ENCODE data around the gene COL18A1.

- no peak for TF ChIP-seq CTCF (IDR thresholded peaks at IDR 0.05)
- no peak for TF ChIP-seq NPAS2 (CRISPR knock-in tag; IDR thresholded peaks at IDR 0.05; ENCODE audit: borderline replicate concordance)
- TF ChIP-seq EP300 (IDR thresholded peaks at IDR 0.05) = no peak
- no peak for TF ChIP-seq JUNB (IDR thresholded peaks at IDR 0.05)
- TF ChIP-seq RAD21 (conservative IDR thresholded peaks at IDR 0.05 in 1 of 2, IDR thresholded peaks at IDR 0.05 in 1 of 2) = no peak
- TF ChIP-seq JUN (IDR thresholded peaks at IDR 0.05) = no peak
- TF ChIP-seq RFX5 (IDR thresholded peaks at IDR 0.05) = no peak
- no peak for TF ChIP-seq USF2 (IDR thresholded peaks at IDR 0.05)
- TF ChIP-seq RCOR1 (IDR thresholded peaks at IDR 0.05; ENCODE audit: low read depth, low read length) = no peak
These were observed 93.7 kb downstream of the COL18A1 start for GRCh38 chr21:45498646-45499000.

Data from A549 (cell line).